GM03348 (cell line): ENCODE measurements around the gene AHCYL2.
A peak's percentile ranks its signal among the peaks of the same experiment; 100 is the strongest.
"Not testable (repeated sequence)": the region's sequence is repeated elsewhere in the genome, so short reads cannot be mapped to it uniquely, and the experiment has no call there.

Source experiments
- DNase-seq: peaks from one replicate; pipeline ENCODE4 v3.0.0; 2012; ENCODE audit warnings: low spot score

The AHCYL2 gene

GRCh38 chr7:129209067-129209926 lies 15.5 kb upstream of the AHCYL2 start:
- DNase-seq: no peak

GRCh38 chr7:129210256-129210988 lies 14.4 kb upstream of the AHCYL2 start:
- peak; percentile 90 for DNase-seq

GRCh38 chr7:129210989-129211312 lies 13.9 kb upstream of the AHCYL2 start:
- DNase-seq: no peak

- DNase-seq: no peak
Measured at GRCh38 chr7:129212126-129212525, 12.7 kb upstream of the AHCYL2 start.

- DNase-seq: no peak
Measured at GRCh38 chr7:129212596-129212995, 12.2 kb upstream of the AHCYL2 start.

- no peak for DNase-seq
Measured at GRCh38 chr7:129213828-129214227, 11.0 kb upstream of the AHCYL2 start.

GRCh38 chr7:129215691-129216090 lies 9.1 kb upstream of the AHCYL2 start:
- not testable (repeated sequence) for DNase-seq

GRCh38 chr7:129216101-129216715 lies 8.6 kb upstream of the AHCYL2 start:
- DNase-seq: not testable (repeated sequence)

- not testable (repeated sequence) for DNase-seq
Measured at GRCh38 chr7:129216821-129217416, 7.9 kb upstream of the AHCYL2 start.

GRCh38 chr7:129218514-129219062 lies 6.2 kb upstream of the AHCYL2 start:
- peak; percentile 92 for DNase-seq

GRCh38 chr7:129219166-129219565 lies 5.7 kb upstream of the AHCYL2 start:
- DNase-seq: not testable (repeated sequence)

GRCh38 chr7:129222064-129222463 lies 2.8 kb upstream of the AHCYL2 start:
- no peak for DNase-seq

GRCh38 chr7:129225206-129225930 lies 538 bp downstream of the AHCYL2 start:
- DNase-seq: peak; percentile 58

GRCh38 chr7:129225931-129226572 lies 1.2 kb downstream of the AHCYL2 start:
- no peak for DNase-seq

- DNase-seq: no peak
Measured at GRCh38 chr7:129227646-129228578, 3.1 kb downstream of the AHCYL2 start.

- DNase-seq: no peak
Measured at GRCh38 chr7:129228633-129229032, 3.8 kb downstream of the AHCYL2 start.

GRCh38 chr7:129231666-129232065 lies 6.8 kb downstream of the AHCYL2 start:
- DNase-seq: no peak

- no peak for DNase-seq
Measured at GRCh38 chr7:129238546-129238945, 13.7 kb downstream of the AHCYL2 start.

- DNase-seq: peak; percentile 26
Measured at GRCh38 chr7:129240119-129240820, 15.4 kb downstream of the AHCYL2 start.
